HG02840 (cell line): ENCODE measurements around the gene DCUN1D1.
"Not testable (repeated sequence)": the region's sequence is repeated elsewhere in the genome, so short reads cannot be mapped to it uniquely, and the experiment has no call there.

Source experiments
- ATAC-seq: cut with Tn5 transposase; IDR thresholded peaks from one replicate; pipeline ENCODE4 v1.9.1; 2021; ENCODE audit warnings: mild to moderate bottlenecking, moderate library complexity, moderate number of reproducible peaks; ENCODE audit not compliant: unreplicated experiment, low FRiP score

The DCUN1D1 gene

GRCh38 chr3:182980204-182981037, at the start of gene DCUN1D1:
Gene DCUN1D1, minus strand, starts transcription at chr3:182980538. Its CDS starts 49 bp downstream, at chr3:182980489.
- ATAC-seq: peak; percentile 87

GRCh38 chr3:183028416-183028815, 48.1 kb upstream of the DCUN1D1 start:
- ATAC-seq: no peak

- no peak for ATAC-seq
These were observed 46.9 kb upstream of the DCUN1D1 start for GRCh38 chr3:183027276-183027675.

- no peak for ATAC-seq
These were observed 42.7 kb upstream of the DCUN1D1 start for GRCh38 chr3:183022936-183023516.

- no peak for ATAC-seq
These were observed 38.3 kb upstream of the DCUN1D1 start for GRCh38 chr3:183018421-183019192.

- ATAC-seq: no peak
These were observed 34.8 kb upstream of the DCUN1D1 start for GRCh38 chr3:183015185-183015584.

GRCh38 chr3:183013856-183014255, 33.5 kb upstream of the DCUN1D1 start:
- no peak for ATAC-seq

- no peak for ATAC-seq
These were observed 32.7 kb upstream of the DCUN1D1 start for GRCh38 chr3:183013074-183013473.

GRCh38 chr3:183008800-183009199, 28.5 kb upstream of the DCUN1D1 start:
- no peak for ATAC-seq

- ATAC-seq: no peak
These were observed 28.0 kb upstream of the DCUN1D1 start for GRCh38 chr3:183008303-183008702.

- no peak for ATAC-seq
These were observed 26.2 kb upstream of the DCUN1D1 start for GRCh38 chr3:183006396-183007002.

GRCh38 chr3:182999767-183000166, 19.4 kb upstream of the DCUN1D1 start:
- no peak for ATAC-seq

- not testable (repeated sequence) for ATAC-seq
These were observed 13.3 kb upstream of the DCUN1D1 start for GRCh38 chr3:182993486-182994201.

GRCh38 chr3:182989566-182989965, 9.2 kb upstream of the DCUN1D1 start:
- ATAC-seq: no peak

GRCh38 chr3:182986021-182986420, 5.7 kb upstream of the DCUN1D1 start:
- ATAC-seq: no peak

GRCh38 chr3:182983876-182984275, 3.5 kb upstream of the DCUN1D1 start:
- ATAC-seq: no peak

GRCh38 chr3:182981038-182981380, 671 bp upstream of the DCUN1D1 start:
- ATAC-seq: no peak

- ATAC-seq: peak; percentile 11
These were observed 605 bp downstream of the DCUN1D1 start for GRCh38 chr3:182979674-182980191.

- no peak for ATAC-seq
These were observed 1.1 kb downstream of the DCUN1D1 start for GRCh38 chr3:182979103-182979673.

GRCh38 chr3:182978387-182978786, 2.0 kb downstream of the DCUN1D1 start:
- no peak for ATAC-seq
